Measurements from ENCODE around the gene LGALSL.
"Not testable (repeated sequence)": the region's sequence is repeated elsewhere in the genome, so short reads cannot be mapped to it uniquely, and the experiment has no call there.

LGALSL gene

GRCh38 chr2:64440843-64441242, 13.1 kb upstream of the LGALSL start:
- Histone ChIP-seq H3K9me3 (no peaks in the 10 kb centered on the region), H3K4me1 (no peaks in the 10 kb centered on the region), H3K4me2 (no peak overlapping the region), H3K36me3 (no peaks in the 10 kb centered on the region), H3K27me3 (no peaks in the 10 kb centered on the region), H3K9ac (no peak overlapping the region), H3K4me3 (no peak overlapping the region), H3K27ac (no peak overlapping the region), H4K20me1 (no peaks in the 10 kb centered on the region)
- no peak for TF ChIP-seq Cebpa-rat (IDR thresholded peaks at IDR 0.05)

DNA sequence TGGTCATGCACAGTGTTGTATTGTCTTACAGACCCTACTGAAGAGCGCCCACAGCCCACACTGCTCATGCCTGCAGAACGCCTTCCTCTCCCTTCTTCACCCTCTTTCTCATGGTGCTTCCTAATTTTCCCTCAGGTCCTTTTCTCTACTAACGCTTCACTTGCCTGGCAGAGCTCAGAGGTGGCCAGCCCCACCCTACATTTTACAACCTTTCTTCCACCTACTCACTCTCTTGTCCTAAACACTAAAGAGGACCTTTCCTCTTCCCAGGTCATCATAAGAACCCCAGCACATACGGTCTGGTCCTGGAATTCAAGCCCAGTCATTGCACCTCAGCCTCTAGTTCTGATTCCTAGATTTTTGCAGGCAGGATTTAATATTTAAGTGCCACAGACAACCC, 11.7 kb upstream of the LGALSL start:
- Histone ChIP-seq H3K4me2 (no peak overlapping the region), H3K9ac (no peak overlapping the region), H3K27me3 (no peaks in the 10 kb centered on the region), H4K20me1 (no peaks in the 10 kb centered on the region), H3K4me3 (no peak overlapping the region), H3K36me3 (no peaks in the 10 kb centered on the region), H3K27ac (no peak overlapping the region), H3K4me1 (no peaks in the 10 kb centered on the region), H3K9me3 (no peaks in the 10 kb centered on the region)
- no peak for TF ChIP-seq Cebpa-rat (IDR thresholded peaks at IDR 0.05)

- no peak overlapping the region for H3K4me3 ChIP-seq
- H3K4me2 ChIP-seq, result no peak overlapping the region
- H3K27ac ChIP-seq, result no peak overlapping the region
- H3K9ac ChIP-seq, result no peak overlapping the region
- H4K20me1 ChIP-seq, result no peaks in the 10 kb centered on the region
- H3K4me1 ChIP-seq, result no peaks in the 10 kb centered on the region
- no peaks in the 10 kb centered on the region for H3K27me3 ChIP-seq
- H3K9me3 ChIP-seq, result no peaks in the 10 kb centered on the region
- TF ChIP-seq Cebpa-rat (IDR thresholded peaks at IDR 0.05), result no peak
- H3K36me3 ChIP-seq, result no peaks in the 10 kb centered on the region
These were observed 11.0 kb upstream of the LGALSL start for GRCh38 chr2:64442801-64443429.

DNA sequence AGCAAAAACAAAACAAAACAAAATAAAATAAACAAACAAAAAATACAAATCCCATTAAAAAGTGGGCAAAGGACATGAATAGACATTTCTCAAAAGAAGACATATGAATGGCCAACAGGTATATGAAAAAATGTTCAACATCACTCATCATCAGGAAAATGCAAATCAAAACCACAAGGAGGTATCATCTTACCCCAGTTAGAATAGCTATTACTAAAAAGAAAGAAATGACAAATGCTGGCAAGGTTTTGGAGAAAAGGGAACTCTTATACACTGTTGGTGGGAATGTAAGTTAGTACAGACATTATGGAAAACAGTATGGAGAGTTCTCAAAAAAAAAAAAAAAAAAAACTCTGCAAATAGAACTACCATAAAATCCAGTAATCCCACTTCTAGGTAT, 8.0 kb upstream of the LGALSL start:
- H3K9me3 ChIP-seq, H3K9ac ChIP-seq, H3K4me3 ChIP-seq, H3K27ac ChIP-seq, H3K36me3 ChIP-seq, H3K4me2 ChIP-seq, H3K27me3 ChIP-seq, H3K4me1 ChIP-seq, H4K20me1 ChIP-seq: not testable (repeated sequence)

DNA sequence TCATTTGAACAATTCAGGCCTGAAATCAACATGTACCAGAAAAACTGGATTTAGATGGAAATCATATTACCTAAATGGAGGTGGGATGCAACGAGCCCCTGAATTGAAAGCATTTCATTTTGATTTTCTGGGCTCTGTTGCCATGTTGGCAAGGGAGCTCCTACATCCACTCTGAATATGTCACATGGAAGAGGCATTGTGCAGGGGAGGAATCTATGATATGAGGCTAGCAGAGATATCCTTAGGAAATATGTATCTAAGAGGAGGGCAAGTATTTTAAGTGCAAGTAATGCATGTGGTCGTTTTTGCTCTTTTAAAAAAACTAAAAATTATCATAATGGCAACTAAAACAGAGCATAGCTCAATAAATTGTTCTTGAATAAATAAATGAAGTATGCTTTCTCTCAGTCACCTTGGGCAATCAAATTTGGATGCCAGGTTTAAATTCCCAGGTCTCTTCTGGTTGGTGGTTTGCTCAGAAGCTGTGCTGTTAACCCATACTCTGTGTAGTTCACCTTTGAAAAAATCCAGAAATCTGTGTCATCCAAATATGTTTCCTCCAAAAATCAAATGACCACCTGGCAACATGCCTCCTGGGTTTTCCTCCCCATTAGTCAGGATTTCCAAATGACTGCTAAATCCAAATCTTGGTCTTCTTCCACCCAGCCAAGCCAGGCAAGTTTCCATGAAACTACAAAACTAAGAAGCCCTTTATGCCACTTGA, 6.5 kb upstream of the LGALSL start:
- H3K27ac ChIP-seq, result no peak overlapping the region

GRCh38 chr2:64448041-64448426, 5.9 kb upstream of the LGALSL start:
- peaks cover 3% of the 10 kb centered on the region; the same call in 1 of the 2 replicates for H3K27me3 ChIP-seq
- H3K27ac ChIP-seq, result no peak overlapping the region
- H4K20me1 ChIP-seq, result no peaks in the 10 kb centered on the region
- H3K4me2 ChIP-seq, result no peak overlapping the region
- no peak overlapping the region for H3K4me3 ChIP-seq
- TF ChIP-seq Cebpa-rat (IDR thresholded peaks at IDR 0.05), result no peak
- no peaks in the 10 kb centered on the region for H3K9me3 ChIP-seq
- H3K4me1 ChIP-seq, result peaks cover 5% of the 10 kb centered on the region
- no peak overlapping the region for H3K9ac ChIP-seq
- no peaks in the 10 kb centered on the region for H3K36me3 ChIP-seq

More for the DNA sequence above, 6.5 kb upstream of the LGALSL start:
- no peaks in the 10 kb centered on the region for H4K20me1 ChIP-seq
- no peaks in the 10 kb centered on the region for H3K4me1 ChIP-seq
- H3K36me3 ChIP-seq, result no peaks in the 10 kb centered on the region
- H3K4me2 ChIP-seq, result no peak overlapping the region
- H3K9me3 ChIP-seq, result no peaks in the 10 kb centered on the region
- no peak overlapping the region for H3K4me3 ChIP-seq
- H3K27me3 ChIP-seq, result no peaks in the 10 kb centered on the region
- H3K9ac ChIP-seq, result no peak overlapping the region
- TF ChIP-seq Cebpa-rat (IDR thresholded peaks at IDR 0.05), result no peak

GRCh38 chr2:64451051-64451450, 2.9 kb upstream of the LGALSL start:
- Histone ChIP-seq H3K27me3 (peaks cover 19% of the 10 kb centered on the region), H3K27ac (no peak overlapping the region), H3K9ac (no peak overlapping the region), H3K4me1 (peaks cover 21% of the 10 kb centered on the region), H4K20me1 (no peaks in the 10 kb centered on the region), H3K4me2 (no peak overlapping the region), H3K9me3 (no peaks in the 10 kb centered on the region), H3K4me3 (no peak overlapping the region), H3K36me3 (no peaks in the 10 kb centered on the region)
- no peak for TF ChIP-seq Cebpa-rat (IDR thresholded peaks at IDR 0.05)

DNA sequence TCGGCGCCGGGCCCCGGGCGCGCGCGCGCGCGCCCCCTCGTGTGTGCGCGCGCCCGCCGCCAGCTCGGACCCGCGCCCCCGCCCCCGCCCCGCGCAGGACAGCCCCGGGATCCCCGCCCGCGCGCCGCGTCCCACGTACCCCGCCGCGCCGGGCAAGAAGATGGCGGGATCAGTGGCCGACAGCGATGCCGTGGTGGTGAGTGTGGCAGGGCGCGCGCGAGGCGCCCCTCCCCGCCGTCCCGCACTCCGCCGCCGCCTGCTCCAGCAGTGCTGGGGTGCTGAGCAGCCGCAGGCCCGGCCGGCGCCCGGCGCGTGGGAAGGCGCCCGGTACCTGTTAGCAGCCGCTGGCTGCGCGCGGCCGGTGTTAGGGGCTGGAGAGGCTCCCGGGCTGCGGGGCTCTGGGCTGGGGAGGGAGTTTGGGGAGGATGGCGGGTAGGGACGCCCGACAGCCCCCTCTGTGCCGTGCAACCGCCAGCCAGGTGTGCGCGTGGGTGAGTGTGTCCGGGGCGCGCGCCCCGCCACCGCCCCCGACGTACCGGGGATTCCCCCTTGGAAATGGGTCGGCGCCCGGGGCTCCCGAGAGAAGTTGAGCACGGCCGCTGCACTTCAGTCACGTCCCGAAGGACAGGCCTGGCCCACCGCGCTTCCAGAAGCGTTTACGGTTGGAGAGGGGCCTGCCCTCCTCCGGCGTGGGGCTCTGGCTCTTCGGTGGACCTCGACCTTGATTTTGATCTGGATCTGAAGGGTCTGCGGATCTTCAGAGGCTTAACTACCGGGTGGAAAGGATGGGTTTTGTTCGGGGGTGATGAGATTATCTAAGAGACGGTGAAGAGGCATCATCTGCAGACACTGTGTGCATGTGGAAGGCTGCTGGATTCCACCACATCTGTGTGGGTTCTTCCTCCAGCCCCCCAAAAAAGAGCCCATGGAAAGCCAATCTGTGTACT, 697 bp downstream of the LGALSL start:
- H3K9me3 ChIP-seq, result no peaks in the 10 kb centered on the region
- H3K4me3 ChIP-seq, result peak overlapping the region; percentile 76
- no peaks in the 10 kb centered on the region for H3K36me3 ChIP-seq
- TF ChIP-seq Cebpa-rat (IDR thresholded peaks at IDR 0.05), result no peak
- H4K20me1 ChIP-seq, result no peaks in the 10 kb centered on the region
- peaks cover 21% of the 10 kb centered on the region for H3K4me1 ChIP-seq
- peaks cover 19% of the 10 kb centered on the region for H3K27me3 ChIP-seq
- H3K27ac ChIP-seq, result peak overlapping the region; percentile 11; the same call in 1 of the 2 replicates
- peak overlapping the region; percentile 71 for H3K9ac ChIP-seq
- H3K4me2 ChIP-seq, result peak overlapping the region; percentile 94

- H3K9ac ChIP-seq, result no peak overlapping the region
- peak overlapping the region; percentile 94 for H3K4me2 ChIP-seq
- no peak for TF ChIP-seq Cebpa-rat (IDR thresholded peaks at IDR 0.05)
- H3K27me3 ChIP-seq, result peaks cover 19% of the 10 kb centered on the region
- peaks cover 21% of the 10 kb centered on the region for H3K4me1 ChIP-seq
- H3K36me3 ChIP-seq, result no peaks in the 10 kb centered on the region
- no peaks in the 10 kb centered on the region for H3K9me3 ChIP-seq
- no peak overlapping the region for H3K4me3 ChIP-seq
- no peaks in the 10 kb centered on the region for H4K20me1 ChIP-seq
- H3K27ac ChIP-seq, result no peak overlapping the region
These were observed 1.6 kb downstream of the LGALSL start for GRCh38 chr2:64455545-64455944.

DNA sequence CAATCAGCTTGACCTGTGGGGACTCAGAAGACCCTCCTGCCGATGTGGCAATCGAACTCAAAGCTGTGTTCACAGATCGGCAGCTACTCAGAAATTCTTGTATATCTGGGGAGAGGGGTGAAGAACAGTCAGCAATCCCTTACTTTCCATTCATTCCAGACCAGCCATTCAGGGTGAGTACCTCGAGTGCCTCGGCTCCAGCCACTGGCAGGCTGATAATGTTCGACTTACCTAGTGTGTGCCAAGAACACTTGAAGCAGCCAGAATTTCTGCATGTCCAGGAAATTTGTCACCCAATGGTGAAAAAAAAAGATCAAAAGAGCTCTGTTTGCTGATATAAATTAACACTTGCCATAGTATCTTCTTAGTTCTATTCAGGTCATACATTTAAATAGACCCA, 2.3 kb downstream of the LGALSL start:
- H3K9me3 ChIP-seq, result no peaks in the 10 kb centered on the region
- TF ChIP-seq Cebpa-rat (IDR thresholded peaks at IDR 0.05), result no peak
- no peak overlapping the region for H3K9ac ChIP-seq

More for the DNA sequence above, 2.3 kb downstream of the LGALSL start:
- no peaks in the 10 kb centered on the region for H3K36me3 ChIP-seq
- no peak overlapping the region for H3K4me3 ChIP-seq
- no peak overlapping the region for H3K4me2 ChIP-seq
- H3K27ac ChIP-seq, result no peak overlapping the region
- peaks cover 21% of the 10 kb centered on the region for H3K4me1 ChIP-seq
- no peaks in the 10 kb centered on the region for H4K20me1 ChIP-seq
- H3K27me3 ChIP-seq, result peaks cover 19% of the 10 kb centered on the region

All from BLaER1 (cell line).